ELF-1 (cell line): Measurements from ENCODE around the gene CARD11.

Experiments
- DNase-seq: peaks from one replicate; pipeline ENCODE4 v3.0.0-alpha.2; 2016; ENCODE audit warnings: low read depth, low spot score

The CARD11 gene

DNA sequence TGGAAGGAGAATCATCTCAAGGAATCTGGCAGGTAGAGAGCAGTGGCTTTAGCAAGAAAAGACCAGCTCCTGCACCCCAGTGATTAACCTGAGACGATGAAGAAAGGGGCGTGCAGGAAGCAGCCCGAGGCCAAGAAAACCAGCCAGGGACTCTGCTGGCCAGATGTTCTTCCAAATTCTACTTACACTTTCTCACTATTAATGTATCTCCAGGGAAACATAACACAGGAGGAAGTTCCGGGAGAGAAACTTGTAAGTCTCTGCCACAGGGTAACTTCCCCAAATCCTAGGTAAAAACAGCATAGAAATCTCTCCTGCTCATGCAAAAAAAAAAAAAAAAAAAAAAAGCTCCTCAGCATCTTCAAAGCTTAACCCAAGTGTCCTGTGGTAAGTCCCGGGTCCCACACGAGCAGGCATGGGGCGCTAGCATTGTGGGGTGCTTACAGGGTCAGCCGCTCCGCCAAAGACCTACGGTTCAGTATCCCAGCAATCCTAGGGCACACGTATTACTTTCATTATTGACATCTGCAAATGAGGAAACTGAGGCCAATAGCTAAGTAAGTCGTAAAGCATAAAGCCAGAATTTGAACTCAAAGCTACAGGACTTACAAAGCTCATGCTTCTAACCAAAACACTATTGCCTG is 102.3 kb downstream of the CARD11 start:
- DNase-seq, result no peak

DNA sequence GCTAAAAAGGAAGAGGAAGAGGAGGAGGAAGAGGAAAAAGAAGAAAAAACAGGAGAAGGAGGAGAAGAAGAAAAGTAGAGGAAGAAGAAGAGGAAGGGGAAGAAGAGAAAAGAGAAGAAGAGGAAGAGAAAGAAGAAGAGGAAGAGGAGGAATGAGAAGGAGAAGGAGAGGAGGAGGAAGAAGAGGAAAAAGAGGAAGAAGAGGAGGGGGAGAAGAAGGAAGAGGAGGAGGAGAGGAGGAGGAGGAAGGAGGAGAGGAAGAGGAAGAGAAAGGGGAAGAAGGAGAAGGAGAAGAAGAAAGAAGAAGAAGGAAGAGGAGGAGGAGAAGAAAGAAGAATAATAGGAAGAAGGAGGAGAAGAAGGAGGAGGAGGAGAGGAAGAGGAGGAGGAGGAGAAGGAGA is 103.2 kb downstream of the CARD11 start:
- no peak for DNase-seq

- no peak for DNase-seq
Observed at GRCh38 chr7:2939193-2939885, 104.3 kb downstream of the CARD11 start.

GRCh38 chr7:2938514-2939192 is 105.0 kb downstream of the CARD11 start:
- DNase-seq, result no peak

GRCh38 chr7:2937701-2938513 is 105.8 kb downstream of the CARD11 start:
- no peak for DNase-seq

- no peak for DNase-seq
Observed at GRCh38 chr7:2936891-2937580, 106.6 kb downstream of the CARD11 start.

- no peak for DNase-seq
Observed at GRCh38 chr7:2936301-2936700, 107.4 kb downstream of the CARD11 start.

- no peak for DNase-seq
Observed at GRCh38 chr7:2934984-2935740, 108.5 kb downstream of the CARD11 start.

DNA sequence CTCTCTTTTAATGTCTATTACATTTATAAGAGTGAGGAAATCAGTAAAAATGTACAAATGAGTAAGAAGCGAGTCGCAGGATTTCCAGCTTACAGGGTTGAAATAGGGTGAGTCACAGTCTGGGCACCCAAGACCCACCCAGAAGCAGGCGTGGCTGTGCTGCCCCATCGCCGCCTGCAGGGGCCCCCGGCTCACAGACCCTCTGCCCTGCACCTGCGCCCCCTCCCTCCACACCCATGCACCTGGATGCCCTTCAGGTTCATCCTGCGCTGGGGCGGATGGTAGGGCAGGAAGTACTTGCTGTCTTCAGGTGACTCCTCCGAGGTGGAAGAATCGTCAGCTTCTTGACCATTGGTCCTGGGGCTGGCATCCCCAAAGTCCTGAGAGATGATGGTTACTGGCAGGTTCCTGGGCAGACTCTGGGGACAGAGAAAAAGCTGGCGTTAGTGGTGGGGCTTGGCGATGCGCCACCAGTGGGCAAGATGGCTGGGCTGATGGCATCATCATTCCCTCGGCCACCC is 109.4 kb downstream of the CARD11 start:
- no peak for DNase-seq

GRCh38 chr7:2932402-2933251 is 111.0 kb downstream of the CARD11 start:
- DNase-seq, result no peak

DNA sequence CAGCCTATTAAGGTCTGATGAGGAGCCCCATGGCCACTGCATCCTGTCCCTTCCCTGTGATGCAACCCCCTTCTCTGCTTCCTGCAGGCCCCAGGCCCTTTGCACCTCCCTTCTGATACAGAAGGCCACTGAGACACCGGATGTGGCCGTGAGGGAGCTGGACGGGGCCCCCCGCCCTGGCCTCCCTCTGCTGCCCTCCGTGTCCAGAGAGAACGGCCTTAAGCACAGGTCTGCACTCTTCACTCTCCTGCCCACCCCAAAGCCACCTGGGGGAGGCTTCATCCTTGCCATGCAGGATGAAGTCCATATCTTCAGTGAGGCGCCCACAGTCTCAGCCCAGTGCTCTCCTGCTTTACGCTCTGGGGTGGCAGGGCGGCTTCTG is 112.6 kb downstream of the CARD11 start:
- no peak for DNase-seq

- DNase-seq, result no peak
Observed at GRCh38 chr7:2930310-2931033, 113.2 kb downstream of the CARD11 start.

DNA sequence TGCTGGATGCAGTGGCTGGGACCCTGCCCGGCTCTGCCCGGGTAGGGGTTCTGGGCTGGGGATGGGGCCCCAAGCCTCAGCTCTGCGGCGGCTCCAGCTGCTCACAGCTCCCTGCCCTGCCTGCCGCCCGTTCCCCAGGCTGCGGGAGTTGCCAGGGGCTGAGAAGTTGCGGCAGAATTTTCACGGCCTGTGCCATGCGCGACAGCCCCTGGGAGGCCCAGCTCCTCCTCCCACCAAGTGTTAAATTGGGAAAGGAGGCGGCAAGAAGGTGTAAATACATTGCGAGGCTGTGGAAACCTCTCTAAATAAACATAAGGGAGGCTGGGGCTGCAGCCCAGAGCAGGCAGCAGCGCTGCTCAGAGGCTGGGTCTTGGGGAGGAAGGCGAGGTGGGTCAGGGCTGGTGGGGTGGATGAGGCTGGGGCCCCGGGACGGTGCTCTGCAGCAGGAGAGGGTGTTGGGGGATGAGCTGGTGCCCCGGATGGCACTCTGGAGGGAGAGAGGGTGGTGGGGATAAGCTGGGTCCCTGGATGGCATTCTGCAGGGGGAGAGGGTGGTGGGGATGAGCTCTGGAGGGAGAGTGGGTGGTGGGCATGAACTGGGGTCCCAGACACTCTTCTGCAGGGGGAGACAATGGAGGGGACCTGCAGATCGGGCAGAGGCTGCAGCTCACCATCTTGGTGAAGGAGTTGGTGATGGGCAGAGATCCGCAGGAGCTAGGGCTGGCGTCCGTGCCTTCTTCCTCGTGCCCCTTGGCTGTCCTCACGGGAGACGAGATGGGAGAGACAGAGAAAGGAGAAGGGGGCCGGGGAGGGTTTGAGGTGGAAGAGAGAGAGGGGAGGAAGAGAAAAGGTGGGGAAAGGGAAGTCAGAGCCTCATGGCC is 114.1 kb downstream of the CARD11 start:
- no peak for DNase-seq

- DNase-seq, result no peak
Observed at GRCh38 chr7:2928613-2929311, 114.9 kb downstream of the CARD11 start.

- DNase-seq, result no peak
Observed at GRCh38 chr7:2928256-2928612, 115.4 kb downstream of the CARD11 start.

DNA sequence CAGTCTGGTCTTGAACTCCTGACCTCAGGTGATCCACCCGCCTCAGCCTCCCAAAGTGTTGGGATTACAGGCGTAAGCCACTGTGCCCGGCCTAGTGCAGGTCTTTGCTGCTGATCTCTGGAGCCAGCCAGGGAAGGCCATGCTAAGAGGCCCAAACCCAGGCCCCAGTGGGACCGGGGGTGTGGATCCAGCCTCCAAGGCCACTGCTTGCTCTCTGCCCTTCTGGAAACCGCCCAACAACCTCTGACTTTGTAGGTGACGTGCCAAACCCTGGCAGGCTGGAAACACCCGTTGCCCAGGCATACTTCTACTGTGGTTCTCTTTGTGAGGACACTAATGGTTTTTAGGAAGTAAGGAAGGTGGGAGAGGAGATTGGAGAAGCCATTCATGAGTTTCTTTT is 116.1 kb downstream of the CARD11 start:
- no peak for DNase-seq

DNA sequence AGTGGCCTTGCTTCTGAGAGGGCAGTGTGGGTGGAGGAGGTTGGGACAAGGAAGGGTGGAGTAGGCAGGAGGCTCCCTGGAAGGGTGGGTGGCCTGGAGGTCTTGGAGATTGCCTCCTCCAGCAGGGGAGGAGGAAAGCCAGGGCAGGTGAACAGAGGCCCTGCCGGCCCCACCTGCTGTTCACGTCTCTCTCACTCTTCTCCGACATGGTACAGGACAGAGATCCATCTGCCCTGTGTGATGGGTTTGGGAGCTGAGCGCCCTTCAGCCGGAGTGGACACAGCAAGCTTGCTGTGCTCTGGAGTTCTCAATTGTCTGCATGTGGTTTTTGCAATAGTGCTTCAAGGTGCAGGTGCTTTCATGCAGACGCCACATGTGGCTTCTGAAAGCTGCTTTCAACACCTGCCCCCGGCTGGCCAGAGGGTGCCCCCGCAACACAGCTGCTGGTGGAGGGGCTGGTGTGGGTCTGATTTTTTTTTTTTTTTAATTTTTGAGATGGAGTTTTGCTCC is 116.7 kb downstream of the CARD11 start:
- no peak for DNase-seq
